CD4-positive, alpha-beta memory T cell (primary cell): Measurements from ENCODE around the gene TCF21. TPM values are rescaled to one million over a fixed set of nuclear protein-coding genes. Genes with fewer than 3 reads are reported as not detected.

Experiments used
- CTCF ChIA-PET: fragments of 350-600 bp; sonication (Branson Sonifier 250); formaldehyde crosslinking; loops from one replicate; lab custom pipeline; 2021; ENCODE audit warnings: inconsistent platforms; ENCODE audit not compliant: partially characterized antibody; lab: Charles Lee
- POLR2A ChIA-PET: fragments of 350-600 bp; sonication (Branson Sonifier 250); formaldehyde crosslinking; loops from one replicate; lab custom pipeline; 2021; ENCODE audit not compliant: partially characterized antibody; lab: Charles Lee
- DNase-seq, 5 donors: peaks; one replicate each; pipeline versions ENCODE4 v3.0.0 to v3.0.0-alpha.2; 2020 to 2022; ENCODE audit warnings: mixed read lengths in 1 of 5
- H3K27ac ChIP-seq: one replicate; pipeline ENCODE4 v1.7.0; 2013; ENCODE audit warnings: low read depth, low read length
- H3K27me3 ChIP-seq: 2 replicates; pipeline ENCODE4 v1.7.0; 2013; ENCODE audit warnings: mild to moderate bottlenecking, low read length, moderate library complexity; ENCODE audit not compliant: insufficient read depth
- H3K36me3 ChIP-seq: 2 replicates; pipeline ENCODE4 v1.7.0; 2013; ENCODE audit warnings: mild to moderate bottlenecking, low read length, moderate library complexity; ENCODE audit not compliant: insufficient read depth
- H3K4me1 ChIP-seq: 2 replicates; pipeline ENCODE4 v1.7.0; 2013; ENCODE audit warnings: mild to moderate bottlenecking, low read length, moderate library complexity; ENCODE audit not compliant: insufficient read depth
- H3K4me3 ChIP-seq, 2 donors: one replicate each; pipeline ENCODE4 v1.7.0; 2013; ENCODE audit warnings: low read length in 2 of 2, mild to moderate bottlenecking in 1 of 2
- H3K9me3 ChIP-seq, 2 donors: one replicate each; pipeline ENCODE4 v1.7.0; 2013; ENCODE audit warnings: low read length in 2 of 2, control low read depth in 1 of 2; ENCODE audit not compliant: control insufficient read depth in 1 of 2
- H3K27ac Mint-ChIP-seq, 7 donors: one replicate each; pipeline ENCODE4 v1.8.0; 2020 to 2021; ENCODE audit warnings: mixed read lengths in 7 of 7, mild to moderate bottlenecking in 6 of 7, inconsistent platforms in 3 of 7, moderate library complexity in 3 of 7
- H3K27me3 Mint-ChIP-seq, 2 donors: one replicate each; pipeline ENCODE4 v1.8.0; 2020 to 2021; ENCODE audit warnings: mixed read lengths in 2 of 2
- H3K36me3 Mint-ChIP-seq, 2 donors: one replicate each; pipeline ENCODE4 v1.8.0; 2020 to 2021; ENCODE audit warnings: mixed read lengths in 2 of 2, inconsistent platforms in 1 of 2, mild to moderate bottlenecking in 1 of 2
- H3K4me1 Mint-ChIP-seq, 4 donors: one replicate each; pipeline ENCODE4 v1.8.0; 2020 to 2021; ENCODE audit warnings: mixed read lengths in 4 of 4, mild to moderate bottlenecking in 1 of 4
- H3K4me3 Mint-ChIP-seq, 8 donors: one replicate each; pipeline ENCODE4 v1.8.0; 2020 to 2021; ENCODE audit warnings: mixed read lengths in 8 of 8, mild to moderate bottlenecking in 7 of 8, moderate library complexity in 6 of 8, inconsistent platforms in 3 of 8
- H3K9me3 Mint-ChIP-seq, 8 donors: one replicate each; pipeline ENCODE4 v1.8.0; 2020 to 2021; ENCODE audit warnings: mixed read lengths in 8 of 8, mild to moderate bottlenecking in 5 of 8, inconsistent platforms in 3 of 8, moderate library complexity in 1 of 8
- intact Hi-C: fragments of 100-400 bp; cut with micrococcal nuclease; formaldehyde crosslinking; loops from one replicate; pipeline ENCODE4 v1.15.1; 2023
- polyA plus RNA-seq, 2 donors: library from polyadenylated mRNA; unstranded; fragments of 300-500 nt; fragmentation: Illumina TruSeq; gene quantifications; one replicate each; pipeline ENCODE4 v1.2.3, GENCODE V29; 2021
- total RNA-seq, 2 experiments: library from RNA; stranded (reverse); gene quantifications; one replicate each; pipeline ENCODE4 v1.2.3, GENCODE V29; 2021

TCF21 gene
- total and polyA plus RNA-seq, 4 experiments from 2014 or later = not detected

DNA sequence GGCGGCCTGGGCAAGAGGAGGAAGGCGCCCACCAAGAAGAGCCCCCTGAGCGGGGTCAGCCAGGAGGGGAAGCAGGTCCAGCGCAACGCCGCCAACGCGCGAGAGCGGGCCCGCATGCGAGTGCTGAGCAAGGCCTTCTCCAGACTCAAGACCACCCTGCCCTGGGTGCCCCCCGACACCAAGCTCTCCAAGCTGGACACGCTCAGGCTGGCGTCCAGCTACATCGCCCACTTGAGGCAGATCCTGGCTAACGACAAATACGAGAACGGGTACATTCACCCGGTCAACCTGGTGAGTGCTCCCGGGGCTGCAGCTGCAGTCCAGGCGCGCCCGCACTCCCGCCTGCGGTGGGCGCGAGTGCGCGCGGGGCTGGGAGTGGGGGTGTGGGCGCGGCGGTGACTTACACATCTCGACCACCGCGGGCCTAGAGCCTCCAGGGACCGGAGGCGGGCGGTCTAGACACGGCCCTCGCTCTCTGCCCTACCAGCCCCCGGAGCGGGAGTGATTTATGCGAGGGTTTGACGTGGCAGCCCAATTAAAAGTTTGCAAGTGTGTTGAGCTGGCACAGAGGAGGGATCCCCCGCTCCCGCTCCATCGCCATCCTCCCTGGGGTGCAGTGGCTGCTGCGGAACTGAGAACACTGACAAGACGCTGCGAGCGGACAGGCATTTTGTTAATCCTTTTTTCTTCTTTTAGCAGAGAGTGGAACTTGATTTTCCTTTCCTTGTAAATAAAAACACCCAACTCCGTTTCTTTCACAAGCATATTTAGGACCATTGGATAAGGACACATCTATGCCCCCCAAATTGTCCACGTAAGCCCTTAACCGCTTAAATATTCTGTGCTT, 867 bp downstream of the TCF21 start:
- ChIA-PET POLR2A (no interaction called here), CTCF (no interaction called here)
- H3K4me1 Mint-ChIP-seq = peaks cover 27 to 53% (median 38%) of the 10 kb centered on the region in 4 donors
- Histone ChIP-seq H3K27ac (no peak overlapping the region), H3K4me1 (peaks cover 23% of the 10 kb centered on the region), H3K27me3 (peaks cover 62% of the 10 kb centered on the region), H3K36me3 (no peaks in the 10 kb centered on the region), H3K4me3 (no peak overlapping the region), H3K9me3 (no peaks in the 10 kb centered on the region)
- peak overlapping the region in 7 of 8 donors; percentile 29 to 73 (median 49) for H3K4me3 Mint-ChIP-seq
- H3K27me3 Mint-ChIP-seq = peaks cover 68 to 75% of the 10 kb centered on the region in 2 donors
- H3K27ac Mint-ChIP-seq = peak overlapping the region in 1 of 7 donors; percentile 19
- H3K36me3 Mint-ChIP-seq = no peaks in the 10 kb centered on the region
- intact Hi-C loops = no loop called here
- no peak for DNase-seq
- peaks cover 0 to 7% (median 0%) of the 10 kb centered on the region in 8 donors for H3K9me3 Mint-ChIP-seq

DNA sequence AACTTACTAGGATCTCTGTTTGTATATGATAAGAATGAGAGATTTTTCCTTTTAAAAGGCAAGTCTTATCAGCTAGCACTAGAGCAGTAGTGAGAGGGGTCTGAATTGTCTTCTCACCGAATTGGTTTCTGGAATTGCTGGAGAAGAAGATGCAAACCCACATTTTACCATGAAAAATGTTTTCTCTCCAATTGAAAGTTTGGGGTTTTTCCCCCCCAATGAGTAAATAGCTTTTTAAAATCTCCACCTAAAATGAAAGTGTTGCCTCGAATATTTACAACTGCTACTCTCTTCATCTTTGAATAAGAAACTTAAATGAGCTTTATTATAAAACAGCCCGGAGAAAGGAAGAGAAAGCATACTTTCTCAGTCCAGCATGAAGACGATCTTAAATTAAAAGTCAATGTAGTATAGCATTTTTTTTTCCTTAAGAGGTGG, 1.8 kb downstream of the TCF21 start:
- CTCF ChIA-PET = no interaction called here
- Histone ChIP-seq H3K4me3 (peak overlapping the region; percentile 12 to 39), H3K27me3 (peaks cover 72% of the 10 kb centered on the region), H3K4me1 (peaks cover 23% of the 10 kb centered on the region), H3K9me3 (no peaks in the 10 kb centered on the region), H3K27ac (no peak overlapping the region), H3K36me3 (no peaks in the 10 kb centered on the region)
- peak overlapping the region in 1 of 7 donors; percentile 15 for H3K27ac Mint-ChIP-seq
- H3K9me3 Mint-ChIP-seq = peaks cover 0 to 7% (median 0%) of the 10 kb centered on the region in 8 donors
- no peak for DNase-seq
- intact Hi-C loops = no loop called here
- H3K27me3 Mint-ChIP-seq = peaks cover 71 to 76% of the 10 kb centered on the region in 2 donors
- H3K36me3 Mint-ChIP-seq = no peaks in the 10 kb centered on the region
- peak overlapping the region; percentile 67 to 85 (median 80) for H3K4me3 Mint-ChIP-seq
- H3K4me1 Mint-ChIP-seq = peaks cover 27 to 53% (median 40%) of the 10 kb centered on the region in 4 donors
- POLR2A ChIA-PET = no interaction called here

DNA sequence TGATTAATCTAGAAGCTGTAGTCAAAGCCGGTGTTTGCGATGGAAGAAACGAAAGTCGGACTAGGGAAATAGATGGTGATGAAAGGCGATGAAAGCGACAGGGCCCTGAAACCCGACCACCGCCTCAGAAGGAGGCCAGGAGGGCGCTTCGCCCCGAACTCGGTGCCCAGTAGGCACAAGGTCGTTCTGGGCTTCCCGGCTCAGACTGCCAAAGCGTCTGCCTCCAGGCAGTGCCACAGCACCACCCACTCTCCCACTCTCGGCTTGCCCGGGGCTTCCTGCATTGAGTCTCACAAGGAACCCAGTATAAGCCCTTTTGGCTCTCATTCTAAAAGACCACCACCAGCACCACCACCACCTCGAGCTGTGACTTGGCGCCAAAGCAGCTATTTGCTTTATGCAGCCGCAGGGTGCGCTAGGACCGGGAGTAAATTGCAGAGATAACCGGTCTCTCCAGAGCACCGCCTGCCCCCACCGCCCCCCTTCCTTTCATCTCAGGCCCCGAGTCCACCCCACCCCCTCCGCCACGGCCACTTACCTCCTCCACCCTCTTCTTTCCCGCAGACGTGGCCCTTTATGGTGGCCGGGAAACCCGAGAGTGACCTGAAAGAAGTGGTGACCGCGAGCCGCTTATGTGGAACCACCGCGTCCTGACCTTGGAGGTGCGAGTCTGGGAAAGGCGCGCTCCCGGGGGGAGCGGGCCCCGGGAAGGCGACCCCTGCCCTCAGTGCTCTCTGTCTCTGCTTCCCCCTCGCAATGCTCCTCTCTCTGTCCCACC, 2.4 kb downstream of the TCF21 start:
- peaks cover 76% of the 10 kb centered on the region for H3K27me3 ChIP-seq
- no peak overlapping the region for H3K27ac ChIP-seq
- peak overlapping the region; percentile 67 to 85 (median 80) for H3K4me3 Mint-ChIP-seq
- H3K36me3 ChIP-seq = no peaks in the 10 kb centered on the region
- intact Hi-C loops = no loop called here
- peaks cover 0 to 7% (median 0%) of the 10 kb centered on the region in 8 donors for H3K9me3 Mint-ChIP-seq
- H3K4me3 ChIP-seq = peak overlapping the region; percentile 12 to 39
- peak in 3 of 5 donors; percentile 9 to 18 (median 15) for DNase-seq
- CTCF ChIA-PET = interaction anchor here (1.2 kb wide), 2 partner anchors 172 to 221 kb away, joined by 3 to 4 read pairs; no protein-coding TSS in a partner anchor
- POLR2A ChIA-PET = no interaction called here
- peak overlapping the region in 1 of 7 donors; percentile 15 for H3K27ac Mint-ChIP-seq
- H3K36me3 Mint-ChIP-seq = no peaks in the 10 kb centered on the region
- no peaks in the 10 kb centered on the region for H3K9me3 ChIP-seq
- peaks cover 74 to 75% of the 10 kb centered on the region in 2 donors for H3K27me3 Mint-ChIP-seq
- H3K4me1 Mint-ChIP-seq = peaks cover 27 to 53% (median 40%) of the 10 kb centered on the region in 4 donors
- H3K4me1 ChIP-seq = peaks cover 23% of the 10 kb centered on the region

DNA sequence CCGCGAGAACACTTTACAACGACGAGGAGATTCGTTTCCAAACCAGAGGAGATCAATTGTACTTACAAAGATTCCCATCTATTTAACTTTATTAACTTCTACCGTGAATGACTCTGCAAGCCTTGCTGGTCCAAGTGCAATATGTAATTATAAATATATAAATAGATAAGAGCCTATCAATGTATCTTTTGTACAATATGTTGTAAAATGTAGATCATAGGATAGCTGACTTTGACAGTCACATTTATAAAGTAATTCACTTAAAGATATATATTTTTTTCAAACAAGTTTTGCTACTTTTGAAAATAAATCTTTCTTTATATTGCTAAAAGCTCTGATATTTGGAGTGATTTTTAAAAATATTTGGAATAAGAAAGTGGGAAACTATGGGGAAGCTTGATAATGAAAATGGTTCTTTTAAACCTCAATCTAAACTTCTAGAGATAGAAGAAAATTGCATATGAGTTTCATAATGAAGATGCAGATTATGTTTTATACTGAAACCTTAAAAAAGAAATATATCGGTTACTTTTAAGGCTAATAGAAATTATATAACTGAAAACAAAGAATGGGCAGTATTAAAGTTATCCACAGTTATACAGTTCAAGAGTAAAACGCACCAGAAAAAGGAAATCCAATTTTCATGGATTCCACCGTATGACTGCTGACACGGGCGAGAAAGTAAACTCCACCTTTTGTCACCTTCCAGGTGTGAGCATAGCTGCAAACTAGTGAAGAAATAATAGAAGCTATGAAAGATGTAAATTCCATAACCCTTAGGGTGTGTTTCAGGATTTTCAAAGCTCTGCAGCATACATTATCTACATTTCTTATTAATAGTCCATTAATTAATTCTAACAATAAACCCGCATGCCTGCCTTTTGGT, 3.3 kb downstream of the TCF21 start:
- H3K4me1 ChIP-seq = peaks cover 23% of the 10 kb centered on the region
- H3K36me3 ChIP-seq = no peaks in the 10 kb centered on the region
- POLR2A ChIA-PET = no interaction called here
- Mint-ChIP-seq H3K4me1 (peaks cover 27 to 53% (median 40%) of the 10 kb centered on the region in 4 donors), H3K27ac (no peak overlapping the region), H3K9me3 (peaks cover 0 to 7% (median 0%) of the 10 kb centered on the region in 8 donors), H3K27me3 (peaks cover 75 to 77% of the 10 kb centered on the region in 2 donors), H3K4me3 (peak overlapping the region in 7 of 8 donors; percentile 10 to 84 (median 76)), H3K36me3 (no peaks in the 10 kb centered on the region)
- H3K27me3 ChIP-seq = peaks cover 79% of the 10 kb centered on the region
- H3K4me3 ChIP-seq = peak overlapping the region in 1 of 2 donors; percentile 39
- CTCF ChIA-PET = interaction anchor here (0.8 to 1.2 kb wide), 4 partner anchors 11 to 220 kb away, joined by 3 to 4 read pairs (median 3); no protein-coding TSS in a partner anchor
- no peak for DNase-seq
- no peak overlapping the region for H3K27ac ChIP-seq
- no peaks in the 10 kb centered on the region for H3K9me3 ChIP-seq
- intact Hi-C loops = no loop called here

DNA sequence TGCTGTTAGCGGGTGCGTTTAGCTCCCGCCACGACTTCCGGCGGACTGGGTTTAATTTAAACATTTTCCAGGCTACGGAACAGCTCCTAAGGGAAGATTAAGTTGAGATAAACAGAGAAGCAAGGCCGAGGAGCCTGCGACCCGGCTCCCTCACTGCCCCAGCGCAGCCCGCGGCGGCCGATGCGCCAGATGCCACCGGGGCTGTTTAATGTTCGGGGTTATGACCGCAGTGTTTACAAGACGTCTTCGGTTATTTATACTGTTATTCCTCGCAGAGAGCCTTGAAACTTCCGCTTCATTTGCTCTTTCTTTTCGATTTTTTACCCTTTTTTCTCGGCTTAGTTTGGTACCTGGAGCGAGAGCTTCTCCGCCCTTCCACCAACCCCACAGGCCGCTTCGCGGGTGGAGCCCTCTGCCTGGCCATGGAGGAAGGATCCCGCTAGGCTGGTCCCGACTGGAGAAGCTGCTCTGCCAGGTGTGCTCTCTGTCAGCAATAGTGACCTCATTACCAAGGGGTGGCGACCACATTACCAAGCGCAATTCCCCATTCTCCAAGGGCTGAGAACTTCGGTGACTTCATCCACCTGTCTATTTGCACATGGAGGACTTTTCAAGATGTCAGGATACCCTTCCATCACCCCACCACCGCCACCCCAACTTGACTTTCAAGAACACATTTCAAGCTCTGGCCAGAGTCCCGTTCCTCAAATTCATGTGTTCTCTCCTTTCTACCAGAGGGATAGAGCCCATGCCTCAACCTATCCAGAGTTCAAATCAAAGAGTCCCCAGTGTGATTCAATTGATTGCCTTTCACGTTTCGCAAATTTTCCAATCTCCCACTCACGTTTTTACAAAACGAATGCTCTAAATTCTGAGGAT, 4.1 kb downstream of the TCF21 start:
- peaks cover 71% of the 10 kb centered on the region for H3K27me3 ChIP-seq
- H3K36me3 ChIP-seq = no peaks in the 10 kb centered on the region
- H3K36me3 Mint-ChIP-seq = no peaks in the 10 kb centered on the region

DNA sequence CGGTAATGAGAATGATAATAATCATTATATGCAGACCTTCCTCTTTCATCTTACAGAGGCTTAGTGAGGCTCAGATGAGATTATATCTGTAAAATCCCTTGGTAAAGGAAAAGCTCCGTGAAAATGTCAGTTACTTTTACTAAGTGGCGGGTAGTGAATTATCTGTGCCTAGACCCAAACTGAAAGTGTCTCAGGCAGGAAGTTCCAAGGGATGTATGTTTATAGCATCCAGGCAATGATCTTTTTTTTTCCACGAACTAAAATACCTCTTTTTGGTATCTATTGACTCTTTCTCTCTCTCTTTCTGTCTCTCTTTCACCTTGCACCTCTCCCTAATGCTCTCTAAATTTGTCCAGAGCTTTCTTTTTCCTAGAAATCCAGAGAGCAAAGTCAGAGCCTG, 5.0 kb downstream of the TCF21 start:
- peaks cover 23% of the 10 kb centered on the region for H3K4me1 ChIP-seq
- no peak for DNase-seq
- intact Hi-C loops = no loop called here
- H3K9me3 ChIP-seq = no peaks in the 10 kb centered on the region
- Mint-ChIP-seq H3K27me3 (peaks cover 73 to 75% of the 10 kb centered on the region in 2 donors), H3K9me3 (peaks cover 0 to 3% (median 0%) of the 10 kb centered on the region in 8 donors), H3K36me3 (no peaks in the 10 kb centered on the region), H3K4me1 (peaks cover 23 to 45% (median 34%) of the 10 kb centered on the region in 4 donors), H3K4me3 (peak overlapping the region in 1 of 8 donors; percentile 7), H3K27ac (no peak overlapping the region)
- ChIA-PET CTCF (interaction anchor here (0.9 kb wide), 1 partner anchor 27 kb away, joined by 3 read pairs; no protein-coding TSS in a partner anchor), POLR2A (no interaction called here)
- peaks cover 64% of the 10 kb centered on the region for H3K27me3 ChIP-seq
- no peaks in the 10 kb centered on the region for H3K36me3 ChIP-seq
- no peak overlapping the region for H3K4me3 ChIP-seq
- H3K27ac ChIP-seq = no peak overlapping the region

More for the DNA sequence above, 4.1 kb downstream of the TCF21 start:
- Histone ChIP-seq H3K9me3 (no peaks in the 10 kb centered on the region), H3K4me3 (no peak overlapping the region), H3K4me1 (peaks cover 23% of the 10 kb centered on the region), H3K27ac (no peak overlapping the region)
- Mint-ChIP-seq H3K27me3 (peaks cover 75 to 76% of the 10 kb centered on the region in 2 donors), H3K4me3 (peak overlapping the region in 5 of 8 donors; percentile 5 to 71 (median 46)), H3K9me3 (peaks cover 0 to 7% (median 0%) of the 10 kb centered on the region in 8 donors), H3K4me1 (peaks cover 27 to 53% (median 40%) of the 10 kb centered on the region in 4 donors), H3K27ac (peak overlapping the region in 1 of 7 donors; percentile 48)
- POLR2A ChIA-PET = no interaction called here
- intact Hi-C loops = no loop called here
- peak in 1 of 5 donors; percentile 0 for DNase-seq
- CTCF ChIA-PET = interaction anchor here (0.8 to 1.2 kb wide), 4 partner anchors 12 to 219 kb away, joined by 3 to 4 read pairs (median 3); no protein-coding TSS in a partner anchor
